Smooth muscle cell (in vitro differentiated cells): ENCODE results near the gene MITF. TPM values are rescaled to one million over a fixed set of nuclear protein-coding genes. Genes with fewer than 3 reads are reported as not detected.

Experiments
- DNase-seq: peaks from one replicate; lab custom pipeline; 2025; ENCODE audit not compliant: unreplicated experiment; lab: John Stamatoyannopoulos, UW
- H2AFZ ChIP-seq: fragments of 200-600 bp; sonication (generic); 2 replicates; pipeline ENCODE4 v1.6.0; 2016; ENCODE audit warnings: antibody characterized with exemption, low read depth, mild to moderate bottlenecking
- H3F3A ChIP-seq: fragments of 200-600 bp; sonication (generic); 2 replicates; pipeline ENCODE4 v1.6.0; 2017; ENCODE audit warnings: antibody characterized with exemption, low read depth
- H3K27ac ChIP-seq: fragments of 200-600 bp; sonication (generic); 2 replicates; pipeline ENCODE4 v1.5.1; 2016; ENCODE audit warnings: low read depth, mild to moderate bottlenecking
- H3K27me3 ChIP-seq: fragments of 200-600 bp; sonication (generic); 2 replicates; pipeline ENCODE4 v1.6.1; 2016; ENCODE audit warnings: low read depth, mild to moderate bottlenecking
- H3K36me3 ChIP-seq: fragments of 200-600 bp; sonication (generic); 2 replicates; pipeline ENCODE4 v1.5.1; 2016; ENCODE audit warnings: low read depth
- H3K4me1 ChIP-seq: fragments of 200-600 bp; sonication (generic); 2 replicates; pipeline ENCODE4 v1.5.1; 2016; ENCODE audit warnings: low read depth
- H3K4me2 ChIP-seq: fragments of 200-600 bp; sonication (generic); 2 replicates; pipeline ENCODE4 v1.6.0; 2016; ENCODE audit warnings: mild to moderate bottlenecking
- H3K4me3 ChIP-seq: fragments of 200-600 bp; sonication (generic); 2 replicates; pipeline ENCODE4 v1.5.1; 2016; ENCODE audit warnings: mild to moderate bottlenecking
- H3K79me2 ChIP-seq: fragments of 200-600 bp; sonication (generic); 2 replicates; pipeline ENCODE4 v1.6.0; 2016; ENCODE audit warnings: low read depth, mild to moderate bottlenecking
- H3K9ac ChIP-seq: fragments of 200-600 bp; sonication (generic); 2 replicates; pipeline ENCODE4 v1.6.0; 2016; ENCODE audit warnings: low read depth
- H3K9me3 ChIP-seq: fragments of 200-600 bp; sonication (generic); replicated peaks from 2 replicates; pipeline ENCODE4 v1.5.1; 2016; ENCODE audit warnings: low read depth
- H4K20me1 ChIP-seq: fragments of 200-600 bp; sonication (generic); 2 replicates; pipeline ENCODE4 v1.6.0; 2016; ENCODE audit warnings: low read depth
- CTCF ChIP-seq: fragments of 200-600 bp; sonication (generic); IDR thresholded peaks from 2 replicates; pipeline ENCODE4 v1.5.1; 2017; ENCODE audit warnings: borderline replicate concordance, mild to moderate bottlenecking, antibody characterized with exemption; ENCODE audit not compliant: insufficient read depth, poor library complexity, severe bottlenecking
- WGBS: methylation state at CpG from one replicate; pipeline ENCODE4 v1.1.7; 2016; ENCODE audit warnings: low lambda C conversion rate; 5-methylcytosine and 5-hydroxymethylcytosine counted together
- polyA plus RNA-seq: library from polyadenylated mRNA; unstranded; fragments of >200 nt; fragmentation: Nextera tagmentation; extraction: Ambion mirVana; gene quantifications from 2 replicates; pipeline ENCODE4 v1.2.1, GENCODE V29; 2016
- total RNA-seq: library from RNA; depleted of rRNA; stranded (reverse); fragments of >200 nt; gene quantifications from 2 replicates; pipeline ENCODE4 v1.2.3, GENCODE V29; 2014

MITF gene
- total and polyA plus RNA-seq, 2 experiments from 2014 or later = 2.3 to 3.1 TPM

GRCh38 chr3:69872783-69873378, 133.6 kb downstream of the MITF start:
- no peak for DNase-seq
- Histone ChIP-seq H3K4me2 (peak overlapping the region; percentile 24), H3F3A (no peaks in the 10 kb centered on the region), H3K9ac (no peak overlapping the region), H3K27ac (no peak overlapping the region), H3K36me3 (no peaks in the 10 kb centered on the region), H3K27me3 (no peaks in the 10 kb centered on the region), H3K79me2 (no peaks in the 10 kb centered on the region), H3K4me1 (peaks cover 10% of the 10 kb centered on the region), H3K9me3 (no peaks in the 10 kb centered on the region), H2AFZ (no peak overlapping the region), H4K20me1 (no peaks in the 10 kb centered on the region), H3K4me3 (no peak overlapping the region)
- no peak for TF ChIP-seq CTCF
- WGBS = 79% methylated on average over 4 of the region's 4 CpGs

- H4K20me1 ChIP-seq = no peaks in the 10 kb centered on the region
- no peaks in the 10 kb centered on the region for H3K9me3 ChIP-seq
- no peak for TF ChIP-seq CTCF
- no peak overlapping the region for H3K4me3 ChIP-seq
- H3K4me1 ChIP-seq = peaks cover 10% of the 10 kb centered on the region
- WGBS = 89% methylated on average over 9 of the region's 9 CpGs
- no peak overlapping the region for H2AFZ ChIP-seq
- H3K27me3 ChIP-seq = no peaks in the 10 kb centered on the region
- H3K9ac ChIP-seq = no peak overlapping the region
- no peak for DNase-seq
- H3K36me3 ChIP-seq = no peaks in the 10 kb centered on the region
- no peaks in the 10 kb centered on the region for H3K79me2 ChIP-seq
- H3F3A ChIP-seq = no peaks in the 10 kb centered on the region
- no peak overlapping the region for H3K4me2 ChIP-seq
- no peak overlapping the region for H3K27ac ChIP-seq
Observed at GRCh38 chr3:69876073-69876472, 136.8 kb downstream of the MITF start.

- no peak for TF ChIP-seq CTCF
- DNase-seq = no peak
- Histone ChIP-seq H4K20me1 (no peaks in the 10 kb centered on the region), H3K9me3 (no peaks in the 10 kb centered on the region), H3K4me3 (no peak overlapping the region), H3K4me1 (peaks cover 10% of the 10 kb centered on the region), H3K4me2 (no peak overlapping the region), H3F3A (no peaks in the 10 kb centered on the region), H3K27ac (no peak overlapping the region), H3K36me3 (no peaks in the 10 kb centered on the region), H2AFZ (no peak overlapping the region), H3K27me3 (no peaks in the 10 kb centered on the region), H3K9ac (no peak overlapping the region), H3K79me2 (no peaks in the 10 kb centered on the region)
- 86% methylated on average over 3 of the region's 3 CpGs for WGBS
Observed at GRCh38 chr3:69878254-69878653, 139.0 kb downstream of the MITF start.

- Histone ChIP-seq H3K4me2 (no peak overlapping the region), H3F3A (no peaks in the 10 kb centered on the region), H2AFZ (no peak overlapping the region), H3K27ac (no peak overlapping the region), H3K4me3 (no peak overlapping the region), H3K36me3 (no peaks in the 10 kb centered on the region), H3K9ac (no peak overlapping the region), H3K4me1 (peaks cover 10% of the 10 kb centered on the region), H4K20me1 (no peaks in the 10 kb centered on the region), H3K79me2 (no peaks in the 10 kb centered on the region), H3K9me3 (no peaks in the 10 kb centered on the region), H3K27me3 (peaks cover 3% of the 10 kb centered on the region)
- TF ChIP-seq CTCF = no peak
- WGBS = 91% methylated on average over 14 of the region's 14 CpGs
- DNase-seq = no peak
Observed at GRCh38 chr3:69879051-69879450, 139.8 kb downstream of the MITF start.
